Right atrium auricular region (tissue), 2 donors: Measurements from ENCODE around the gene MBNL2. TPM values are rescaled to one million over a fixed set of nuclear protein-coding genes. Genes with fewer than 3 reads are reported as not detected.

Experiments
- DNase-seq: peaks from one replicate; pipeline ENCODE4 v3.0.0-alpha.2; 2019; ENCODE audit warnings: low spot score
- H3K27ac ChIP-seq, 2 donors: fragments of 200-600 bp; sonication (generic); 1 replicate in 1 of 2; 2 replicates in 1 of 2; pipeline ENCODE4 v1.5.1; 2016 to 2019
- H3K27me3 ChIP-seq, 2 donors: fragments of 200-600 bp; sonication (generic); one replicate each; pipeline versions ENCODE4 v1.5.1 to v1.6.0; 2017 to 2019
- H3K36me3 ChIP-seq: fragments of 200-600 bp; sonication (generic); one replicate; pipeline ENCODE4 v1.5.1; 2016
- H3K4me1 ChIP-seq, 2 donors: fragments of 200-600 bp; sonication (generic); one replicate each; pipeline versions ENCODE4 v1.5.1 to v1.6.0; 2017 to 2019
- H3K4me3 ChIP-seq, 2 donors: fragments of 200-600 bp; sonication (generic); 1 replicate in 1 of 2; 2 replicates in 1 of 2; pipeline ENCODE4 v1.5.1; 2017 to 2019; ENCODE audit warnings: mild to moderate bottlenecking in 1 of 2, moderate library complexity in 1 of 2
- H3K9me3 ChIP-seq, 2 donors: fragments of 200-600 bp; sonication (generic); one replicate each; pipeline ENCODE4 v1.5.1; 2019
- total RNA-seq, 2 donors: library from RNA; depleted of rRNA; stranded (reverse); fragments of >200 nt; gene quantifications; one replicate each; pipeline ENCODE4 v1.1.0, GENCODE V29; 2016
- TF ChIP-seq, protein P1 (sequence below), 2 donors: fragments of 200-600 bp; sonication (generic); IDR thresholded peaks; one replicate each; pipeline ENCODE4 v1.5.1; 2019; ENCODE audit warnings: antibody characterized with exemption in 2 of 2

Gene MBNL2
- total RNA-seq, 2 donors from 2014 or later: 62.0 to 81.6 TPM

DNA sequence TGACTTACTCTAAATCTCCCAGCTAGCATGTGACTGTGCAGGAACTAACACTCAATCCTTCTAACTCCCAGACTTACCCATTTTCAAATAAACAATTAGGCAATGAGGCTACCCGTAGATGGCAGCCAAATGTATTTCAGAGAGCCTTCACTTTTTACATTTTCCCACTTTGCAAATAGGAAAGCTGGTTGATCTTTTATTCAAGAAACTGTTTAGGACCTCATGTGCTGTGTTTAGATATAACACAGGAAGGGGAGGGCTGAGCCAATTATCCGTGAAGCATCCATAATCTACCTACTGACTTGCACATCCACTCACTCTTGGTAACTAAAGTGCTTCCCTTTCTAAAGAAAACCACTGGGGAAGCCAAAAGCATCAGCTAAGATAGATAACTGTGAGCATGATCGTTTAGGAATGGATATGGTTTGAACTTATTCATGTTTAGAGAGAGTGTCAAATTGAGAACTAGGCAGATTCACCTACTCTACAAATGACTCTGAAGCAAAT is 33.4 kb downstream of the MBNL2 start:
- no peak for DNase-seq
- peaks cover 0 to 76% of the 10 kb centered on the region in 2 donors for H3K4me1 ChIP-seq
- TF ChIP-seq, protein P1, sequence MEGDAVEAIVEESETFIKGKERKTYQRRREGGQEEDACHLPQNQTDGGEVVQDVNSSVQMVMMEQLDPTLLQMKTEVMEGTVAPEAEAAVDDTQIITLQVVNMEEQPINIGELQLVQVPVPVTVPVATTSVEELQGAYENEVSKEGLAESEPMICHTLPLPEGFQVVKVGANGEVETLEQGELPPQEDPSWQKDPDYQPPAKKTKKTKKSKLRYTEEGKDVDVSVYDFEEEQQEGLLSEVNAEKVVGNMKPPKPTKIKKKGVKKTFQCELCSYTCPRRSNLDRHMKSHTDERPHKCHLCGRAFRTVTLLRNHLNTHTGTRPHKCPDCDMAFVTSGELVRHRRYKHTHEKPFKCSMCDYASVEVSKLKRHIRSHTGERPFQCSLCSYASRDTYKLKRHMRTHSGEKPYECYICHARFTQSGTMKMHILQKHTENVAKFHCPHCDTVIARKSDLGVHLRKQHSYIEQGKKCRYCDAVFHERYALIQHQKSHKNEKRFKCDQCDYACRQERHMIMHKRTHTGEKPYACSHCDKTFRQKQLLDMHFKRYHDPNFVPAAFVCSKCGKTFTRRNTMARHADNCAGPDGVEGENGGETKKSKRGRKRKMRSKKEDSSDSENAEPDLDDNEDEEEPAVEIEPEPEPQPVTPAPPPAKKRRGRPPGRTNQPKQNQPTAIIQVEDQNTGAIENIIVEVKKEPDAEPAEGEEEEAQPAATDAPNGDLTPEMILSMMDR (IDR thresholded peaks at IDR 0.05): no peak

DNA sequence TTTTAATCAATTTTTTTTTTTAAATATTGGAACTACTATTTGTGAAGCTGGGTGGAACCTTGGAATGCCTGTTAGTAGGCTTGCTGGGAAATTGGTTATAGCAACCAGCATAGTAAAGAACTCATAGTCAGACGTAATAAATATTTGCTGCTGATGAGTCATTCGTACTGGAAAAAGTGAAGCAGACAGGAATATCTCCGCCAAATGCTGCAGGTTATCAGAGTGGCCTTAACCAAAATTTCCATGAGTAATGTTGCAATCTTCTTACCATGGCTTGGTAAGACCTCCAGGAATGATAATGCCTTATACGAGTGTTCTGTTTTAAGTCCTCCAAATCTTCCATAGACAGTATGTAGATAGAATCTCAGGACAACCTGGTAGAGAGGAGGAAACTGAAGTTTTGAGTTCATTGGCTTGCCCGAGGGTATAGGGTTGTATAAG is 34.2 kb downstream of the MBNL2 start:
- Histone ChIP-seq H3K4me3 (no peak overlapping the region), H3K27me3 (no peaks in the 10 kb centered on the region), H3K9me3 (no peaks in the 10 kb centered on the region), H3K4me1 (peaks cover 0 to 76% of the 10 kb centered on the region in 2 donors), H3K36me3 (no peaks in the 10 kb centered on the region), H3K27ac (peak overlapping the region; percentile 70 to 75)
- DNase-seq: no peak
- TF ChIP-seq, protein P1 (IDR thresholded peaks at IDR 0.05): no peak

More for the DNA sequence above, 33.4 kb downstream of the MBNL2 start:
- no peaks in the 10 kb centered on the region for H3K9me3 ChIP-seq
- no peaks in the 10 kb centered on the region for H3K36me3 ChIP-seq
- H3K4me3 ChIP-seq: no peak overlapping the region
- no peaks in the 10 kb centered on the region for H3K27me3 ChIP-seq
- peak overlapping the region; percentile 70 to 75 for H3K27ac ChIP-seq

DNA sequence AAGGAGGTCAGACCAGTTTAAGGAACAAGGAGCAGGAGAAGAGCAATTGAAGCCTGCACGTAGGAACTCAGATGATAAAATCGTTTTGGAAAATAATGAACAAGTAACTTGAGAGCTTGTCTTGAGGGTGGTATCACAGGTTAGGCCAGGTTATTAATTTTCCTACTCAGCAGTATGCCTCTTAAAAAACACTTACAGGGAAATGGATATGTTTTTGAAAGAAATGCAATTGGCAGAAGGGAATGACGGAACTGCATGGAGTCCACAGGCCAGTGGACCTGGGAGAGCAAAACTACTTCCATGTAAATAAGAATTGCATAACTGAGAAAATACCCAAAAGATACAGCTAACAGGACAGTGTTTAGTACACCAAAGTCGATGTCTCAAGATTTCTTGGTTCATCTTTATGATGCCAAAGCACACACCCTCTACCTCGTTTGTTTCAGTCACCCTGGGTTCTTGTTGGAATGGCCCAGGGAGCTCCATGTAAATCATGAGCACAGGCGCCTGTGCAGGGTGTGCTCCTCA is 35.2 kb downstream of the MBNL2 start:
- TF ChIP-seq, protein P1 (IDR thresholded peaks at IDR 0.05): no peak
- peaks cover 0 to 83% of the 10 kb centered on the region in 2 donors for H3K4me1 ChIP-seq
- no peaks in the 10 kb centered on the region for H3K36me3 ChIP-seq
- H3K27ac ChIP-seq: peak overlapping the region; percentile 70 to 75
- no peaks in the 10 kb centered on the region for H3K27me3 ChIP-seq
- no peaks in the 10 kb centered on the region for H3K9me3 ChIP-seq
- no peak overlapping the region for H3K4me3 ChIP-seq
- DNase-seq: no peak

DNA sequence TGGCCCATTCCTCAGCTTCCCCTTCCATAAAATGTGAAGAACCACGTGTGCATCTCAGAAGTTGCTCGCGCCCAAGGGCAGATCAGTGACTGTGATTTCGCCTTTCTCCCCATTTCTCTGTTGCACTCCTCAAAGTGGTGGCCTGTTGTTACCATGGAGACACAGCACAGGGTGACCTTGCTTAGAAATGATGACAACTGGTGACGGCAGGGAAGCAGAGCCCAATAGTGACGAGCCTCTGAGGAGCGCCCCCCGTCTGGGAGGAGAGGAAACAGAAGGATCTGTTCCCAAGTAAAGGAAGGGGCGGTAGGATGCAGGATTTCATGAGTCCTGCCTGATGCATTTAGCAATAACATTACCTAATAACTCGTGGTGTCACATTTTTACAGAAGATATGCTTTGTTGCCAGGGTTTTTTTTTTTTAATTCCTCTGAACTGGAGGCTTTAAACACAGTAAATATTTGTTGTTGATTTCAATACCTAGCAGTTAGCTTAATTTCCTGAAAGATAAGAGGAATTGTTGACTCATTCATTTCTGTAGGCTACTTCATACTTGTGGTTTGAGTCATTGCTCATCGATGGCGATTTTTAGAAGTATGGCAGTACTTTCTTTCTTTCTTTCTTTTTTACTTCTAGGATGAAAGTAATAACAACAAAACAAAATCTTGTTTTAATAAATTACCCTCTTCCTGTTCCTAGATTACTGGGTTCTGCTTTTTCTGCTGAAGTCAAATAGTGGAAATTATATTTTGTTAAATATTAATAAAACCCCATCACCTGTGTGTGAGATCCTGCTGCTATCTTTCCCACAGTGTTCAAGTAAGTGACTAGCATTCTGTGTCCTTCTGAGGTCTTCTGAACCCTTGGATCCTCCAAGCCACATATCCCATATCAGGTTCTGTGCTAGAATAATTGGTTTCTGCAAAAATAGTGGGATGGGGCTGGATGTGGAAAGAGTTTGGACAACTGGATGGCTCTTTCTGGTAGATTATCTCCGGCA is 36.0 kb downstream of the MBNL2 start:
- H3K27ac ChIP-seq: peak overlapping the region; percentile 70 to 75
- TF ChIP-seq, protein P1 (IDR thresholded peaks at IDR 0.05): no peak
- H3K4me3 ChIP-seq: no peak overlapping the region
- H3K4me1 ChIP-seq: peaks cover 0 to 91% of the 10 kb centered on the region in 2 donors
- no peaks in the 10 kb centered on the region for H3K27me3 ChIP-seq
- DNase-seq: peak; percentile 94
- H3K9me3 ChIP-seq: no peaks in the 10 kb centered on the region
- H3K36me3 ChIP-seq: no peaks in the 10 kb centered on the region

DNA sequence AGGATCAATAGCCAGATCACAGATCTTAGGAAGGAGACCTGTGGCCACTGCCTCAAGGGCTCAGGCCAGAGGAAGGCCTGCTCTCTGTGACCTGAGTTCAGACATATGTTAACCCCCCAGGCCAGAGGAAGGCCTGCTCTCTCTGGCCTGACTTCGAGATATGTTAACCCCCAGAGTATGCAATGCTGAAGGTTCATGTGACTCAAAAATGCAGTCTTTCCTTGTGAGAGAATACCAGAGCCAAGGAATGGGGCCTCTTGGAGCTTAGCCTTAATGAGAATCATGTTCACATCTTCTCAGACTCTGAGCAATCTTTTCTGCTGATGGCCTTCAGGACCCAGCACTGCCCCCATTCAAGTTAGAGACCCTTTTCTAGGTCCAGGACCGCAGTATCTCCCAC is 36.7 kb downstream of the MBNL2 start:
- DNase-seq: no peak
- TF ChIP-seq, protein P1 (IDR thresholded peaks at IDR 0.05): no peak
- H3K4me3 ChIP-seq: no peak overlapping the region
- no peaks in the 10 kb centered on the region for H3K9me3 ChIP-seq
- no peaks in the 10 kb centered on the region for H3K27me3 ChIP-seq
- peak overlapping the region; percentile 70 to 75 for H3K27ac ChIP-seq
- no peaks in the 10 kb centered on the region for H3K36me3 ChIP-seq
- peaks cover 0 to 94% of the 10 kb centered on the region in 2 donors for H3K4me1 ChIP-seq
